Liver (tissue), 2 donors: ENCODE results near the gene SNCB.

Experiments used
- TF ChIP-seq, protein P1 (sequence below): fragments of 150-350 bp; IDR thresholded peaks from 2 replicates; pipeline ENCODE4 v1.5.1; 2017; ENCODE audit warnings: improper control_type of control experiment, low read depth, low read length; ENCODE audit not compliant: missing input control
- TF ChIP-seq, protein P2 (sequence below): IDR thresholded peaks from 2 replicates; pipeline ENCODE4 v1.6.1; 2016; ENCODE audit warnings: antibody characterized with exemption
- donor health status: healthy.

DNA sequence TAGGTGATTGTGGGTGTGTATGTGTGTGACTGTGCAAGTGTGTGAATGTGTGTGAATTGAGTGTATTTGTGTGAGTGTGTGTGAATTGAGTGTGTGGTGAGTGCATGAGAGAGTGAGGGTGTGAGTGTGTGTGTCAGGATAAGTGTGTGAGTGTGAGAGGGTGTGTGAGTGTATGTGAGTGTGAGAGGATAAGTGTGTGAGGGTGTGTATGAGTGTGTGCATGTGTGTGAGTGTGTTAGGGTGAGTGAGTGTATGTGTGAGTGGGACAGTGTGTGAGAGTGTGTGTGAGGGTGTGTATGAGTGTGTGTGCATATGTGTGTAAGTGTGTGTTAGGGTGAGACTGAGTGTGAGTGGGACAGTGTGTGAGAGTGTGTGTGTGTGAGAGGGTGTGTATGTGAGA lies 42.0 kb downstream of the SNCB start:
- TF ChIP-seq, protein P1, sequence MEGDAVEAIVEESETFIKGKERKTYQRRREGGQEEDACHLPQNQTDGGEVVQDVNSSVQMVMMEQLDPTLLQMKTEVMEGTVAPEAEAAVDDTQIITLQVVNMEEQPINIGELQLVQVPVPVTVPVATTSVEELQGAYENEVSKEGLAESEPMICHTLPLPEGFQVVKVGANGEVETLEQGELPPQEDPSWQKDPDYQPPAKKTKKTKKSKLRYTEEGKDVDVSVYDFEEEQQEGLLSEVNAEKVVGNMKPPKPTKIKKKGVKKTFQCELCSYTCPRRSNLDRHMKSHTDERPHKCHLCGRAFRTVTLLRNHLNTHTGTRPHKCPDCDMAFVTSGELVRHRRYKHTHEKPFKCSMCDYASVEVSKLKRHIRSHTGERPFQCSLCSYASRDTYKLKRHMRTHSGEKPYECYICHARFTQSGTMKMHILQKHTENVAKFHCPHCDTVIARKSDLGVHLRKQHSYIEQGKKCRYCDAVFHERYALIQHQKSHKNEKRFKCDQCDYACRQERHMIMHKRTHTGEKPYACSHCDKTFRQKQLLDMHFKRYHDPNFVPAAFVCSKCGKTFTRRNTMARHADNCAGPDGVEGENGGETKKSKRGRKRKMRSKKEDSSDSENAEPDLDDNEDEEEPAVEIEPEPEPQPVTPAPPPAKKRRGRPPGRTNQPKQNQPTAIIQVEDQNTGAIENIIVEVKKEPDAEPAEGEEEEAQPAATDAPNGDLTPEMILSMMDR: no peak
- TF ChIP-seq, protein P2, sequence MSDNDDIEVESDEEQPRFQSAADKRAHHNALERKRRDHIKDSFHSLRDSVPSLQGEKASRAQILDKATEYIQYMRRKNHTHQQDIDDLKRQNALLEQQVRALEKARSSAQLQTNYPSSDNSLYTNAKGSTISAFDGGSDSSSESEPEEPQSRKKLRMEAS: no peak
